ENCODE results near the gene KMT2C. TPM values are rescaled to one million over a fixed set of nuclear protein-coding genes. Genes with fewer than 3 reads are reported as not detected.
"Not testable (repeated sequence)": the region's sequence is repeated elsewhere in the genome, so short reads cannot be mapped to it uniquely, and the experiment has no call there.

Gene KMT2C
- total RNA-seq, 3 donors from 2014 or later (not counting 1 experiment from before 2014, with no cell fraction given), result 159 to 177 (median 167) TPM

GRCh38 chr7:152470251-152471022, 34.6 kb upstream of the KMT2C start:
- H3K27ac Mint-ChIP-seq; ATAC-seq; H3K4me1 Mint-ChIP-seq; intact Hi-C loops (cut with micrococcal nuclease); H3K36me3 ChIP-seq (ENCODE audit: control insufficient read depth, insufficient read depth, low read length); H3K36me3 Mint-ChIP-seq; H3K9me3 Mint-ChIP-seq; H3K4me3 Mint-ChIP-seq; H3K27ac ChIP-seq (ENCODE audit: low read length); H3K27me3 Mint-ChIP-seq (ENCODE audit: low read depth in 2 of 2); H3K4me3 ChIP-seq (ENCODE audit: low read length); H3K4me1 ChIP-seq (ENCODE audit: control insufficient read depth, insufficient read depth, low read length); H3K27me3 ChIP-seq (ENCODE audit: control insufficient read depth, insufficient read depth, low read length); H3K9me3 ChIP-seq (ENCODE audit: control insufficient read depth, insufficient read depth, low read length); DNase-seq: not testable (repeated sequence)
- WGBS (ENCODE audit: insufficient coverage), result 74% methylated on average over 7 of the region's 7 CpGs

- ATAC-seq; H3K9me3 Mint-ChIP-seq; H3K27me3 Mint-ChIP-seq (ENCODE audit: low read depth in 2 of 2); H3K36me3 ChIP-seq (ENCODE audit: control insufficient read depth, insufficient read depth, low read length); H3K27ac ChIP-seq (ENCODE audit: low read length); H3K27ac Mint-ChIP-seq; H3K4me1 ChIP-seq (ENCODE audit: control insufficient read depth, insufficient read depth, low read length); H3K36me3 Mint-ChIP-seq; H3K9me3 ChIP-seq (ENCODE audit: control insufficient read depth, insufficient read depth, low read length); DNase-seq; intact Hi-C loops (cut with micrococcal nuclease); H3K27me3 ChIP-seq (ENCODE audit: control insufficient read depth, insufficient read depth, low read length); H3K4me3 ChIP-seq (ENCODE audit: low read length); H3K4me3 Mint-ChIP-seq; H3K4me1 Mint-ChIP-seq: not testable (repeated sequence)
- 96% methylated on average over 7 of the region's 7 CpGs for WGBS (ENCODE audit: insufficient coverage)
Observed at GRCh38 chr7:152469576-152469975, 33.8 kb upstream of the KMT2C start.

- no peak for TF ChIP-seq CTCF (IDR thresholded peaks at IDR 0.05)
- no peak overlapping the region for H3K4me3 Mint-ChIP-seq
- peaks cover 8% of the 10 kb centered on the region for H3K9me3 ChIP-seq (ENCODE audit: control insufficient read depth, insufficient read depth, low read length)
- H3K27ac Mint-ChIP-seq, result no peak overlapping the region
- no peak for DNase-seq
- H3K9me3 Mint-ChIP-seq, result no peaks in the 10 kb centered on the region
- ATAC-seq, result no peak
- H3K4me3 ChIP-seq (ENCODE audit: low read length), result no peak overlapping the region
- peaks cover 12% of the 10 kb centered on the region for H3K4me1 ChIP-seq (ENCODE audit: control insufficient read depth, insufficient read depth, low read length)
- peaks cover 7 to 15% of the 10 kb centered on the region in 2 donors for H3K4me1 Mint-ChIP-seq
- H3K27me3 Mint-ChIP-seq (ENCODE audit: low read depth in 2 of 2), result no peaks in the 10 kb centered on the region
- H3K27ac ChIP-seq (ENCODE audit: low read length), result no peak overlapping the region
- H3K27me3 ChIP-seq (ENCODE audit: control insufficient read depth, insufficient read depth, low read length), result no peaks in the 10 kb centered on the region
- H3K36me3 Mint-ChIP-seq, result no peaks in the 10 kb centered on the region
- whole genome bisulfite sequencing (ENCODE audit: insufficient coverage), result 97% methylated on average over 8 of the region's 9 CpGs
- H3K36me3 ChIP-seq (ENCODE audit: control insufficient read depth, insufficient read depth, low read length), result no peaks in the 10 kb centered on the region
- intact Hi-C loops (cut with micrococcal nuclease), result no loop called here
Observed at GRCh38 chr7:152467225-152467624, 31.4 kb upstream of the KMT2C start.

- no peak for DNase-seq
- Histone ChIP-seq H3K27ac (ENCODE audit: low read length) (peak overlapping the region; percentile 92), H3K27me3 (ENCODE audit: control insufficient read depth, insufficient read depth, low read length) (no peaks in the 10 kb centered on the region), H3K4me1 (ENCODE audit: control insufficient read depth, insufficient read depth, low read length) (peaks cover 13% of the 10 kb centered on the region), H3K9me3 (ENCODE audit: control insufficient read depth, insufficient read depth, low read length) (no peaks in the 10 kb centered on the region), H3K4me3 (ENCODE audit: low read length) (peak overlapping the region; percentile 90), H3K36me3 (ENCODE audit: control insufficient read depth, insufficient read depth, low read length) (no peaks in the 10 kb centered on the region)
- Mint-ChIP-seq H3K4me1 (peaks cover 7 to 21% of the 10 kb centered on the region in 2 donors), H3K9me3 (no peaks in the 10 kb centered on the region), H3K27me3 (ENCODE audit: low read depth in 2 of 2) (no peaks in the 10 kb centered on the region), H3K4me3 (peak overlapping the region; percentile 93), H3K27ac (peak overlapping the region; percentile 88 to 91), H3K36me3 (no peaks in the 10 kb centered on the region)
- 71% methylated on average over 2 of the region's 4 CpGs for WGBS (ENCODE audit: insufficient coverage)
- intact Hi-C loops (cut with micrococcal nuclease), result loop anchor here (2.0 kb wide), 1 partner anchor 128 kb away; no protein-coding TSS in a partner anchor
- no peak for TF ChIP-seq CTCF (IDR thresholded peaks at IDR 0.05)
- ATAC-seq, result no peak
Observed at GRCh38 chr7:152465119-152465387, 29.2 kb upstream of the KMT2C start.

Measured in natural killer cell (primary cell).